Measurements from ENCODE around the gene POLR2M.

POLR2M gene

DNA sequence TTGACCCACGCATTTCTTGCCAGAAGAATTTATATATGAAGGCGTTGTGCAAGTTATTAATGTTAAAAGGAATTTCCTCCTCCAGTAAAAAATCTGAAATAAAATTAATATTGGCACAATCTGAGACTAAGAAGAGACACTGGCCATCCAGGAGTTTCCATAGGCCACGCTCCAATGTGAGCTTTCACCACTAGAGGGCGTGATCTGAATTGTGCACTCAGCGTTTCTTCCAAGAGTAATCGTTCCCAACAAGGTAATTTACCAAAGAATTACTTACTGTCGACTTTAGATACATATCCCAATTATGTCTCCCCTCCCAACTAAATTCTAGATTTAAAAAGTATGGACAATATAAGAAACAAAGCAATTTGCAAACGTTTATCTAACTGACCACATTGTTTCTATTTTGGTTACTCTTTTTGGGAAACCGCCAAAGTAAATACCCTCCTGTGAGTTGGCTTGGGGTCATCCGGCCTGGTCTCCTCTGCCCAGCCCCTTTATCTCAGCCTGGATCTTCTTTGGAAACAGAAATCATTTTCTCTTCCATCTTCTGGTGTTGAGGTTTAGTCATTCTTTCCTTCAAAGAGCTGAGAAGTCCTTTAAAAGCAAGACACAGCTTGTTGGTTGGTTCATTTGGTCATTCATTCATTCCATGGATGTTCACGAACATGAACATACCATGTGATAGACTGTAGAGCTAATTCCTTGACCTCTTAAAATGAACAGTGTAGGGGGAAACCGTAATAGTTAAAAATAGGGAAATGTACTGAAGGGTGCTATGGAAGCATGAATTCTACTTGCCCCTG, 26.2 kb downstream of the POLR2M start:
- Mint-ChIP-seq H3K9me3 (peaks cover 10% of the 10 kb centered on the region), H3K27ac (peak overlapping the region; percentile 94 to 99 (median 96)), H3K27me3 (ENCODE audit: low read depth) (no peaks in the 10 kb centered on the region), H3K4me3 (no peak overlapping the region), H3K36me3 (ENCODE audit: low read depth) (peaks cover 7% of the 10 kb centered on the region), H3K4me1 (peaks cover 60% of the 10 kb centered on the region)
- peak; percentile 77 to 94 (median 92) for TF ChIP-seq CTCF (IDR thresholded peaks at IDR 0.05; ENCODE audit: unreplicated experiment in 3 of 3)

- TF ChIP-seq CTCF (IDR thresholded peaks at IDR 0.05; ENCODE audit: unreplicated experiment in 3 of 3), result no peak
- Mint-ChIP-seq H3K4me1 (peaks cover 53% of the 10 kb centered on the region), H3K27me3 (ENCODE audit: low read depth) (no peaks in the 10 kb centered on the region), H3K36me3 (ENCODE audit: low read depth) (peaks cover 7% of the 10 kb centered on the region), H3K27ac (peak overlapping the region; percentile 98 to 99 (median 99)), H3K9me3 (peaks cover 13% of the 10 kb centered on the region), H3K4me3 (no peak overlapping the region)
Observed at GRCh38 chr15:57734860-57735259, 28.3 kb downstream of the POLR2M start.

DNA sequence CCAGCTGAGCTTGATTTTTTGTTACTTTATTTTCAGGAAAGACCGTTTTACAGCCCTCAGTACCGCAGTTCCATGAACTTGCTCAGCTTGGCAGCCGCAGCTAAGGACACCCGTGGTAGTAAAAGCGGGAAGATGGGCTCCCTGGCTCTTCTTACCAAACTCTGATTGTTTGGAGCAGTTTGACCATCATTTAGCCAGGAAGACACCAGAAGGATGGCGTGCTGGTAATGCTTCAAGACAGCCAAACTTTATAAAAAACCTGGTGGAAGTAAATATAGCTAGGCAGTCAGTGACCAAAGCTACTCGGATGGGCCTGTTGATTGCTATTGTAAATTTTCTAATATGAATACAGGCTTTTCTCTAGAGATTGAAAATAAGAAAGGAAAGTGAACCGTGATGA, 28.9 kb downstream of the POLR2M start:
- no peak for TF ChIP-seq CTCF (IDR thresholded peaks at IDR 0.05; ENCODE audit: unreplicated experiment in 3 of 3)
- Mint-ChIP-seq H3K36me3 (ENCODE audit: low read depth) (peaks cover 7% of the 10 kb centered on the region), H3K27ac (peak overlapping the region; percentile 98 to 99 (median 99)), H3K9me3 (peaks cover 13% of the 10 kb centered on the region), H3K27me3 (ENCODE audit: low read depth) (no peaks in the 10 kb centered on the region), H3K4me3 (peak overlapping the region; percentile 24 to 43 (median 32)), H3K4me1 (peaks cover 50% of the 10 kb centered on the region)

DNA sequence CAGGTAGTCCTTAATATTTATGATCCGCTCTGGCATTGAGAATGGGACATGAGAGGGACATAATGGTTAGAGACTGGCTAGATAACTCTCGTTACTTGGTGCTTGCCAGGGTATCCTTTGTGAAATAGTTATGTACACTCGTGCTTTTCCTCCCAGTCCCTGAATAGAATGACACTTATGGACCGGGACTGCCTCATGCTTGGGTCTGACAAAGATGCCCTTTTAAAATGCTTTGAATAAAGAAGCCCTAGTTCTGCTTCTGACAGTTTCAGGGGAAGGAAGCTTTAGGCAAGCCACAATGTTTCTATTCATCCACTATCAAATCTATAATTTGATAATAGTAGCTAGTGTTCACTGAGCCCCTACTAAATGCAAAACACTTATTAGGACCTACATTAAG, 29.4 kb downstream of the POLR2M start:
- peaks cover 13% of the 10 kb centered on the region for H3K9me3 Mint-ChIP-seq
- peaks cover 54% of the 10 kb centered on the region for H3K4me1 Mint-ChIP-seq
- no peaks in the 10 kb centered on the region for H3K27me3 Mint-ChIP-seq (ENCODE audit: low read depth)
- H3K36me3 Mint-ChIP-seq (ENCODE audit: low read depth), result peaks cover 7% of the 10 kb centered on the region
- H3K4me3 Mint-ChIP-seq, result no peak overlapping the region
- TF ChIP-seq CTCF (IDR thresholded peaks at IDR 0.05; ENCODE audit: unreplicated experiment in 3 of 3), result no peak
- peak overlapping the region; percentile 98 to 99 (median 99) for H3K27ac Mint-ChIP-seq

DNA sequence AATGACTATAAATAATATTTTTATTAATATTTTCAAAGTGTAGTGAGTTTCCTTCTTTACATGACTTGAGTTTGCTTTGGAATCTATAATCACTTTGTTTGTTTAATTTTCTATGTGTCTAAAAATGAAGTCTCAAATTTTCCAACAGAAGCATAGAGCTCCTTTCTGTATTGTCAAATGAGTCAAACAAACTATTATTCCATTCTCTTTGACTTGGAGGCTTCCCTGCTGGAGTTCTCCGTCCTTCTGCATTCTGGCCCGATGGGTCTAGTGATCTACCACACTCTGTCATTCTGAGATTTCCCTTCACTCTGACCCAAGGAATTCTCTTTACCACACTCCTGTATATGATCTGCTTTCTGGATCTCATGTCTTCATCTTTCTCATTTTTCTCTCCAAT, 30.1 kb downstream of the POLR2M start:
- H3K36me3 Mint-ChIP-seq (ENCODE audit: low read depth), result peaks cover 7% of the 10 kb centered on the region
- no peaks in the 10 kb centered on the region for H3K27me3 Mint-ChIP-seq (ENCODE audit: low read depth)
- peak overlapping the region; percentile 70 to 99 (median 99) for H3K27ac Mint-ChIP-seq
- H3K4me3 Mint-ChIP-seq, result no peak overlapping the region
- H3K4me1 Mint-ChIP-seq, result peaks cover 57% of the 10 kb centered on the region
- H3K9me3 Mint-ChIP-seq, result peaks cover 13% of the 10 kb centered on the region
- TF ChIP-seq CTCF (IDR thresholded peaks at IDR 0.05; ENCODE audit: unreplicated experiment in 3 of 3), result no peak
